Activated naive CD8-positive, alpha-beta T cell treated with anti-CD3 and anti-CD28 coated beads, Interleukin-2, amount 10 ng/mL, durations not matched to agents 7 days and 5 days (primary cell): ENCODE measurements around the gene KIF26B. TPM values are rescaled to one million over a fixed set of nuclear protein-coding genes. Genes with fewer than 3 reads are reported as not detected.
"Not testable (repeated sequence)": the region's sequence is repeated elsewhere in the genome, so short reads cannot be mapped to it uniquely, and the experiment has no call there.

Experiments used
- ATAC-seq: fragments of 150-1000 bp; cut with Tn5 transposase; one replicate; pipeline ENCODE4 v1.10.0; 2021; ENCODE audit warnings: low read depth, moderate library complexity
- POLR2A ChIA-PET: fragments of 350-600 bp; sonication (Branson Sonifier 250); formaldehyde crosslinking; loops from one replicate; lab custom pipeline; 2021; ENCODE audit warnings: antibody characterized with exemption; lab: Charles Lee
- DNase-seq: peaks from one replicate; pipeline ENCODE4 v3.0.0; 2021
- H3K27ac Mint-ChIP-seq: one replicate; pipeline ENCODE4 v1.8.0; 2022; ENCODE audit warnings: mild to moderate bottlenecking, mixed read lengths
- H3K27me3 Mint-ChIP-seq: one replicate; pipeline ENCODE4 v1.8.0; 2022; ENCODE audit warnings: mild to moderate bottlenecking, moderate library complexity, mixed read lengths
- H3K36me3 Mint-ChIP-seq: one replicate; pipeline ENCODE4 v1.8.0; 2021; ENCODE audit warnings: mild to moderate bottlenecking, mixed read lengths
- H3K4me1 Mint-ChIP-seq: one replicate; pipeline ENCODE4 v1.8.0; 2021; ENCODE audit warnings: mixed read lengths
- H3K4me3 Mint-ChIP-seq: one replicate; pipeline ENCODE4 v1.8.0; 2022; ENCODE audit warnings: mild to moderate bottlenecking, moderate library complexity, mixed read lengths
- H3K9me3 Mint-ChIP-seq: one replicate; pipeline ENCODE4 v1.8.0; 2021; ENCODE audit warnings: mixed read lengths
- total RNA-seq, 2 experiments: library from RNA; stranded (reverse); gene quantifications; one replicate each; pipeline ENCODE4 v1.2.3, GENCODE V29; 2021

KIF26B gene
- total RNA-seq, 2 experiments from 2014 or later, result 0.14 TPM; not detected in 1

DNA sequence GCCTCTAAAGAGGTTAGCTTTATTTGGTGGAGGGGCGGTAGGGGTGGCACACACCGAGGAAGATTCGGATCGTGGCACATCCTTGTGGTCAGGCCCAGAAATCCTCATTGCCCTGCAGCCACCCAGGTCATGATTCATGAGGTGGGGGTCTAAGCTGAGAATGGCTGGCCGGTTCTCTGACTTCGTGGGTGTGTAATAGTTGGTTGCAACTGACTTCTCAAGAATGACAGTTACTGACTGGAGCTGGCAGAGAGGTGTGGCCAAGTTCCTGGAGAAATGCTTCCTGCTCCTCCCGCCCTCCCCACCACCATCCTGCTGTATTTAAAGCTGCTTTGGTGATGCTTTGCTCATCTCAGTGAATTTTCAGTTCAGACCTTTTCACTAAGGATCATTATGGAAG, 198.6 kb downstream of the KIF26B start:
- Mint-ChIP-seq H3K4me3 (no peak overlapping the region), H3K9me3 (no peaks in the 10 kb centered on the region)

GRCh38 chr1:245353915-245354775, 199.4 kb downstream of the KIF26B start:
- Mint-ChIP-seq H3K27ac (no peak overlapping the region), H3K4me1 (no peaks in the 10 kb centered on the region), H3K27me3 (peaks cover 2% of the 10 kb centered on the region), H3K9me3 (no peaks in the 10 kb centered on the region), H3K4me3 (no peak overlapping the region), H3K36me3 (no peaks in the 10 kb centered on the region)
- POLR2A ChIA-PET, result interaction anchor here (0.7 kb wide), 1 partner anchor 43 kb away, joined by 3 read pairs; no protein-coding TSS in a partner anchor
- no peak for DNase-seq
- ATAC-seq, result no peak

More for the DNA sequence above, 198.6 kb downstream of the KIF26B start:
- no peaks in the 10 kb centered on the region for H3K36me3 Mint-ChIP-seq
- ATAC-seq (no peak), DNase-seq (no peak)
- no peaks in the 10 kb centered on the region for H3K4me1 Mint-ChIP-seq
- H3K27me3 Mint-ChIP-seq, result peaks cover 5% of the 10 kb centered on the region
- POLR2A ChIA-PET, result interaction anchor here (0.7 kb wide), 1 partner anchor 43 kb away, joined by 3 read pairs; no protein-coding TSS in a partner anchor
- no peak overlapping the region for H3K27ac Mint-ChIP-seq

- POLR2A ChIA-PET, ATAC-seq: not testable (repeated sequence)
Measured at GRCh38 chr1:245355851-245356630, 201.3 kb downstream of the KIF26B start.

GRCh38 chr1:245356891-245357585, 202.3 kb downstream of the KIF26B start:
- Mint-ChIP-seq H3K27ac (no peak overlapping the region), H3K36me3 (no peaks in the 10 kb centered on the region), H3K27me3 (peaks cover 3% of the 10 kb centered on the region), H3K9me3 (no peaks in the 10 kb centered on the region), H3K4me3 (no peak overlapping the region), H3K4me1 (no peaks in the 10 kb centered on the region)
- DNase-seq, result no peak
- POLR2A ChIA-PET, result no interaction called here
- no peak for ATAC-seq

More at GRCh38 chr1:245355851-245356630, 201.3 kb downstream of the KIF26B start:
- H3K4me3 Mint-ChIP-seq, DNase-seq, H3K4me1 Mint-ChIP-seq, H3K9me3 Mint-ChIP-seq, H3K27ac Mint-ChIP-seq, H3K27me3 Mint-ChIP-seq, H3K36me3 Mint-ChIP-seq: not testable (repeated sequence)

DNA sequence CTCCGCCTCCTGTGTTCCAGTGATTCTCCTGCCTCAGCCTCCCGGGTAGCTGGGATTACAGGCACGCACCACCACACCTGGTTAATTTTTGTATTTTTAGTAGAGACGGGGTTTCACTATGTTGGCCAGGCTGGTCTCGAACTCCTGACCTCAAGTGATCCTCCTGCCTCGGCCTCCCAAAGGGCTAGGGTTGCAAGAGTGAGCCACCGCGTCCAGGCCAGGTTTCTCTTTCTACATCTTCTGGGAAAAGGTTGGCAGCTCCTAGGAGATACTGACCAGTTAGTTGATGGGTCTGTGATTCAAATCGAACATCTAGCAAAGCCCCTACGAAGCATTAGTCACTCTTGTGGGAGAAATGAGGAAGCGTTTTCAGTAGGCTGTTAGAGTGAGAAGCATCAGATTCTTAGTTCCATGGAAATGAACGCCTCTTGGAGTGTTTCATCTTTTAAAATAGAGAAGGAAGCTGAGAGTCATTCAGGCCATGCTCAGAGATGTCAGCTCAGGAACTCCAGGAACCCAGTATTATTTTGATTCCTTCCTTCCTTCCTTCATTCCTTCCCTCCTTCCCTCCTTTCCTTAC, 204.4 kb downstream of the KIF26B start:
- DNase-seq, H3K27me3 Mint-ChIP-seq, H3K36me3 Mint-ChIP-seq, H3K4me3 Mint-ChIP-seq, H3K4me1 Mint-ChIP-seq, H3K9me3 Mint-ChIP-seq, POLR2A ChIA-PET, H3K27ac Mint-ChIP-seq, ATAC-seq: not testable (repeated sequence)

- Mint-ChIP-seq H3K9me3 (peaks cover 1% of the 10 kb centered on the region), H3K4me1 (peaks cover 3% of the 10 kb centered on the region)
Measured at GRCh38 chr1:245361065-245361464, 206.3 kb downstream of the KIF26B start.

DNA sequence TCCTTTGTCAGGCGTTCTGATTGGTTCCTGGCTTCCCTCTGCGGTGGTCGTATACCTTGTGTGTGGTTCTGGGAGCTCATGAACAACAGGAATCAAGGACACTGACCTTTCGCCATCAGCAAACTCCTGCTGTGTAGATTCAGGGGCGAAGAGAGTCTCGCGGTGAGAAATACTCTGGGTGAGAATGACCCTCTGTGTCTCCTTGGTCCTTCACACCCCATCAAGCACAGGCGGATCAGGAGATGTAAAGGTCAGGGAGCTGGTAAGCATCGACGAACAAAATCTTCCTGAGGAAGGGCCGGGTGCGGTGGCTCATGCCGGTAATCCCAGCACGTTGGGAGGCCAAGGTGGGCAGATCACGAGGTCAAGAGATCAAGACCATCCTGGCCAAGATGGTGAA, 207.2 kb downstream of the KIF26B start:
- H3K27ac Mint-ChIP-seq, result no peak overlapping the region
- no peak overlapping the region for H3K4me3 Mint-ChIP-seq
- POLR2A ChIA-PET, result no interaction called here
- no peaks in the 10 kb centered on the region for H3K36me3 Mint-ChIP-seq
- DNase-seq (no peak), ATAC-seq (no peak)
- peaks cover 3% of the 10 kb centered on the region for H3K27me3 Mint-ChIP-seq
- peaks cover 1% of the 10 kb centered on the region for H3K9me3 Mint-ChIP-seq
- peaks cover 3% of the 10 kb centered on the region for H3K4me1 Mint-ChIP-seq

More at GRCh38 chr1:245361065-245361464, 206.3 kb downstream of the KIF26B start:
- Mint-ChIP-seq H3K27ac (no peak overlapping the region), H3K36me3 (no peaks in the 10 kb centered on the region), H3K27me3 (peaks cover 3% of the 10 kb centered on the region), H3K4me3 (no peak overlapping the region)
- DNase-seq (no peak), ATAC-seq (no peak)
- POLR2A ChIA-PET, result no interaction called here

- no peak for ATAC-seq
- POLR2A ChIA-PET, result no interaction called here
- no peak overlapping the region for H3K27ac Mint-ChIP-seq
- H3K4me1 Mint-ChIP-seq, result peaks cover 3% of the 10 kb centered on the region
- peaks cover 3% of the 10 kb centered on the region for H3K27me3 Mint-ChIP-seq
- no peaks in the 10 kb centered on the region for H3K36me3 Mint-ChIP-seq
- peaks cover 1% of the 10 kb centered on the region for H3K9me3 Mint-ChIP-seq
- no peak overlapping the region for H3K4me3 Mint-ChIP-seq
- DNase-seq, result no peak
Measured at GRCh38 chr1:245363461-245364200, 208.8 kb downstream of the KIF26B start.

- DNase-seq (no peak), ATAC-seq (no peak)
- peaks cover 1% of the 10 kb centered on the region for H3K9me3 Mint-ChIP-seq
- POLR2A ChIA-PET, result no interaction called here
- H3K27ac Mint-ChIP-seq, result no peak overlapping the region
- no peak overlapping the region for H3K4me3 Mint-ChIP-seq
- no peaks in the 10 kb centered on the region for H3K27me3 Mint-ChIP-seq
- H3K4me1 Mint-ChIP-seq, result peaks cover 3% of the 10 kb centered on the region
- no peaks in the 10 kb centered on the region for H3K36me3 Mint-ChIP-seq
Measured at GRCh38 chr1:245365095-245366020, 210.6 kb downstream of the KIF26B start.

GRCh38 chr1:245366886-245367285, 212.1 kb downstream of the KIF26B start:
- POLR2A ChIA-PET, result no interaction called here
- H3K27me3 Mint-ChIP-seq, result no peaks in the 10 kb centered on the region
- peaks cover 3% of the 10 kb centered on the region for H3K4me1 Mint-ChIP-seq

GRCh38 chr1:245370175-245370825, 215.5 kb downstream of the KIF26B start:
- no peak for DNase-seq
- Mint-ChIP-seq H3K36me3 (no peaks in the 10 kb centered on the region), H3K4me1 (no peaks in the 10 kb centered on the region), H3K27ac (no peak overlapping the region), H3K9me3 (no peaks in the 10 kb centered on the region), H3K4me3 (no peak overlapping the region), H3K27me3 (no peaks in the 10 kb centered on the region)
- no peak for ATAC-seq
- POLR2A ChIA-PET, result no interaction called here

More at GRCh38 chr1:245366886-245367285, 212.1 kb downstream of the KIF26B start:
- no peak for DNase-seq
- Mint-ChIP-seq H3K4me3 (no peak overlapping the region), H3K27ac (no peak overlapping the region), H3K9me3 (peaks cover 1% of the 10 kb centered on the region), H3K36me3 (no peaks in the 10 kb centered on the region)
- ATAC-seq, result no peak
